Activated CD4-positive, CD25-positive, alpha-beta regulatory T cell treated with anti-CD3 and anti-CD28 coated beads, Interleukin-2, amount 50 U/mL, for 24 hours (primary cell): Measurements from ENCODE around the gene TWIST2.

Experiments used
- ATAC-seq, 2 donors: fragments of 150-1000 bp; cut with Tn5 transposase; one replicate each; pipeline ENCODE4 v1.10.0; 2021; ENCODE audit warnings: mild to moderate bottlenecking in 1 of 2, moderate library complexity in 1 of 2

TWIST2 gene

GRCh38 chr2:238943338-238944067 lies 95.6 kb downstream of the TWIST2 start:
- ATAC-seq: no peak

- no peak for ATAC-seq
These were observed 97.7 kb downstream of the TWIST2 start for GRCh38 chr2:238945433-238946150.

GRCh38 chr2:238946318-238947242 lies 98.7 kb downstream of the TWIST2 start:
- no peak for ATAC-seq

DNA sequence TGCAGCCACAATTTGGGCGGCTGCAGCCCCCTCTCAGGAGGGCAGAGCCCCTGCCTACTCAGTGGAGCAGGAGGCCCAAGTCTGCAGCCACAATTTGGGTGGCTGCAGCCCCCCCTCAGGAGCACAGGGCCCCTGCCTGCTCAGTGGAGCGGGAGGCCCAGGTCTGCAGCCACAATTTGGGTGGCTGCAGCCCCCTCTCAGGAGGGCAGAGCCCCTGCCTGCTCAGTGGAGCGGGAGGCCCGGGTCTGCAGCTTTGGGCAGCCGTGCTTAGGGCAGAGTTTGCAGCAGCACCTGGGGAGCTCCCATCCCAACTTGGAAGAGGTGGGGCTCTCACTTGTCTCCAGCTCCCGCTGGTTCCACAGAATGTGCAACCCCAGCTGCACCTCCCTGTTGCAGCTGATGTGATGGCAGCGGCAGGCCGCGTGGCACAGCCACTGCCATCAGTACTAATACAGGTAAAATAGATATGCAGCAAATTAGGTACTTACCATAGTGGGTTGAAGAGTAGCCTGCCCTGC lies 99.4 kb downstream of the TWIST2 start:
- no peak for ATAC-seq

- ATAC-seq: no peak
These were observed 100.2 kb downstream of the TWIST2 start for GRCh38 chr2:238947920-238948710.

DNA sequence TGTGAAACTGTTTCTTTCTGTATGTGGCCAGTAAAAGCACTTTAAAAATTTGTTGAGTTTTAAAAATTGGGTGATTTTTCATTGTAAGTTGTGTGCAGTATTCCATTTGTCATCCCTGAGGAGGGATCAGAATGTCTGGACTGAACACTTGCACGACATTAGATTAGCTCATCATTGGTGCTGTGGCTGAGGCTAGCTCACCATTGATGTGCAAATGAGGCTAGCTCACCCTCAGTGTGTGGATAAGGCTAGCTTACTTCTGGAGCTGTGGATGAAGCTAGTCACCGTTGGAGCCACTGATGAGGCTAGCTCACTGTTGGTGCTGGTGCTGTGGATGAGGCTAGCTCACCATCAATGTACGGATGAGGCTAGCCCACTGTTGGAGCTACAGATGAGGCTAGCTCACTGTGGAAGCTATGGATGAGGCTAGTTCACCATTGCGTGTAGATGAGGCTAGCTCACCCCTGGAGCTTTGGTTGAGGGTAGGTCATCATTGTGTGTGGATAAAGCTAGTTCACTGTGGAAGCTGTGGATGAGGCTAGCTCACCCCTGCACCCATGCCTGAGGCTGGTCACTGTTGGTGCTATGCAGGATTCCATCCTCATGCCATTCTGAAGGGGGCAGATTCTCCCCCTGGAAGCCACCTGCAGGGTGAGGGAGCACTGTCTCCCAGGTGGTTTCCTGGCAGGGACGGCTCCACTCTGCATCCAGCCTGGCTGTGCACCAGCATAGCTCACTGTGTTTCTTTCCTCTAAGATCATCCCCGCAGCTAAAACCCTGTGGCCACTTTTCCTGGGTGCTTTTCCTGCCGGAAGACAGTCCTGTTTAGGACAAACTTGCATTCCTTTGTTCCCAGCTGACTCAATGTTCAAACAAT lies 101.1 kb downstream of the TWIST2 start:
- ATAC-seq: no peak

DNA sequence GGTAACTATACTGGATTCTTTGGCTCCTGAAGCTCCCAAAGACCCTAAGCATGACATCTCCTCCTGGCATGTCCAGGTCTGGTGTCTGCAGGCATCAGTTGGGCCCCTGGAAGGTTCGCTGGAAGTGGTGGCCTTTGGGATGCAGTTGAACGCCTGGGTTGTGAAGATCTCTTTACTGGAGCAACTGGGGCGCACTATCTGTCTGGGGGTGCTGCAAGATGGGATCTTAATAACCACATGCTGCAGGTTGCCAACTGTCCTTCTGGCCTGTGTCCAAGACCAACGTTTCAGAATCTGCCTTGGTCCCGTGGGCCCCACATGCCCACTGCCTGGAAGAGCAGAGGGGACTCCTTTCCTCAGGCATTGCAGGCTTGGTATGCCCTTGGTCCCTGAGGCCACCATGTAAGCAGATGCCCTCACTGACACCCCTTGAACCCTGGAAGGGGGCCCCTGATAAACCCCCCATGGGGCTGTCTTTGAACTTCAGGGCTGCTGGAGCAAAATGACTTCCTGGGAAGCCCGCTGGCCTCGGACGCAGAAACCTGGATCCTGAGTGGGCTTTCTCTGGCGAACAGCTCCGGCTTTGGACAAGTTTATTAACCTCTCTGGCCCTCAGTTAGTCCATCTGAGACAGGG lies 101.9 kb downstream of the TWIST2 start:
- ATAC-seq: no peak

DNA sequence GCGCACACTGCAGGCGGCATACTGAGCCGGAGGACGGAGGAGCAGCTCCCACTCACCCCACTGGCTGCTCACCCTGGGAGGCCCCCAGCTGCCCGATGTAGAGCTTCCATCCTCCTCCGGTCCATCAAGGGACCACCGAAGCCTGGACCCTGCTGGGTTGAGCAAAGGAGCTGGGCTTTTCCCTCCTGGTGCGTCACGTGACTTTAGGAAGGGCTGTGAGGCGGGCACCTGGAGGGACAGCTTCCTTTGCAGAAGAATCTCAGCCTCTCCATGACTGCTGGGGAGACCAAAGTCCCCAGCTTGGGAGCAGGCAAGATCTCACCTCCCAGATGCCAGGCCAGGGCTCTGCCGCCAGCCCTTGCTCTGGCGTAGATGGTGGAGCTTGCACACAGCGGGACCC lies 102.7 kb downstream of the TWIST2 start:
- ATAC-seq: no peak

DNA sequence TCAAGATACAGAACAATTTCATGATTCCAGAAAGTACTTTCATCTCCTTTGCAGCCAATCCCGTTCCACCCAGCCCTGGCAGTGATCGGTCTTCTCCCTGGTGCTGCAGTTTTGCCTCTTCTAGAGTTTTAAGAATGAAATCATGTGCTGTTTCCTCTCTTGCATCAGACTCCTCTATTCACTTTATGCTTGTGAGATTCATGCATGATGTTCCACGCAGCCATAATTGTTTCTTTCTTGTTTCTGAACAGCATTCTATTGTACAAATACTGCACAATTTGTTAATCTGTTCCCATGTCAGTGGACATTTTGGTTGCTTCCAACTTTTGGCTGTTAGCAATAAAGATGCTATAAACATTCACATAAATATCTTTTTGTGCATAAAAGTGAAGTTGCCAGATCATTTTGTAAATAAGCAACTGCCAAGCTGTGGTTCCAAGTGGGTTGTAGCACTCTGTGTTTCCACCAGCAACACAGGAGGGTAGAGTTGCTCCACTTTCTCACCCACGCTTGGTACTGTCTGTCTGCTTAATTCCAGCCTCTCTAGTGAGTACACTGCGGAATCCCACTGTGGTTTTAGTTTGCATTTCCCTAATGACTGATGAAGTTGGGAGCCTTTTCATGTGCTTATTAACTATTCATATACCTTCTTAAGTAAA lies 104.5 kb downstream of the TWIST2 start:
- no peak for ATAC-seq

DNA sequence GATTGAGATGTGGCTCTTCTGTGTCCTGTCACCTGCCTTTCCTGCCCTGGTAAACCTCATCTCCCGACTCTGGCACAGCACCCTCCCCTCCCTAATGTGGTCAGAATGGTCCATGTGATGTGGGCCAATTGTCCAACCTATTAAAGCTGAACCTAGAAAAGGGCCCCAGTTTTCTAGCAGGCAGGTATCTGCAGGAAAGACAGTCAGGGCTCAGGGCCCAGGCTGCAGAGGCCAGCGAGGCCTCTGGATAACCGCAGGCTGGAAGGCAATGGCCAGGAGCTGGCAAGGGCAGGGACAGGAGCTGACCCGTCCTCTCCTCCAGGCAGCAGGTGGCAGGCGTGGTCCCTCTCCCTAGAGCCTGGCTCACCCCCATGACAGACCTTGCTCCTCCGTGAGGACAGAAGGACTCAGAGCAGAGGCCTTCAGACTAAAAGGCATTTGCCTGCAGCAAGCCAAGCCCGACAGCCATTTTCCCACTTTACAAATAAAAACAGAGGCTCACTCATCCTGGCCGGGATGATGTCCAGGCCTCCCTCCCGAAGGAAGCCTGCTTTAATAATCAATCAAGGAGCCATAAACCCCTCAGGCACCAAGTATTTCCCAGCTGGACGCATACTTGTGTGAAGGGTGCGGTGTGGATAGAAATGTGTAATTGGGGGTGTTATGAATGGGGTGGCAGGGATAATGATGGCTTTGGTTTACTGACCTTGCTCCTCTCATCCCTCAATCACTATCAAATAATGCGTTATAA lies 107.1 kb downstream of the TWIST2 start:
- no peak for ATAC-seq

DNA sequence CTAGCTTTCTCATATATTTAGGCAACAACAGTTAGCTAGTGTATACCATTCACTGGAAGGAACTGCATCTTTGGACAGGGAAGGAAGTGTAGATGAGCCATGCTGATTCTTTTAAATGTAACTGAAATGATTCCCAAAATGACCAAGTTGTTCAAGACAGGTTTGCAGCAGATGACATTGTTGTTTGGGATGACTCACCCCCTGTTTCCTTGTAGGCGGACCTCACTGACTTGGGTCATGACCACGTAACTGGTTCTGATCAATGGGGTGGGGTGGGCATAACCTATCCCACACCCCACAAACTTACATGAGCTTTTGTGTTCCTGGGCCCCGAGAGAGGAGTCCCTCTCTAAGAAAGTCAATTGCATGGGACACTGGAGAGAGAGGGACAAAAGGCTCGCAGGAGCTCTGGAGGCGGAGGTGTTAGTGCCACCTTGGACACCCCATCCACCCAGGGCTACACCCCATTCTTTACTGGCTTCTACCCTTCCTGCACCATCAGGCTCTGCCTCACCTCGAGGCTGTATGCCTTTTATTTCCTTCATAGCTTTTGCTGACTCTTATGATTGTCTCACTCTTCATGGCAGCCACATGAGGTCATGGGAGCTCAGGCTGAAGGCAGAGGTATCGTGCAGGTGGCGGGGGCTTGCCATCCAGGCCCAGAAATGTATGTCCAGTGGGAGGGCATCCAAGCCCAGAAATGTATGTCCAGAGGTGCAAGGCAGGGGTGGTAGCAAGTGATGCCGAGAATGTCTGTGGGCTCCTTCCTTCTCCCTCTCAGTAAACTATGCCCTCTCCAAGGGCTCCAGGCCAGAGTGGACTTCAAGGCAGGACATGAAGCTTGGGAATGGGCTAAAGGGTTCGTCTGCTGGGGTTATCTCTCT lies 108.0 kb downstream of the TWIST2 start:
- ATAC-seq: no peak

- ATAC-seq: no peak
These were observed 108.8 kb downstream of the TWIST2 start for GRCh38 chr2:238956676-238957075.
